Stimulated activated CD4-positive, alpha-beta T cell treated with anti-CD3 and anti-CD28 coated beads, TNF-alpha, amount 100 ng/mL, for 48 hours (primary cell): ENCODE data around the gene TMPRSS6.

ENCODE experiments used
- DNase-seq, 3 donors: peaks; one replicate each; pipeline ENCODE4 v3.0.0-alpha.2; 2020; ENCODE audit warnings: low read depth in 3 of 3

Gene TMPRSS6

GRCh38 chr22:37117092-37117491 is 7.6 kb upstream of the TMPRSS6 start:
- no peak for DNase-seq

- no peak for DNase-seq
These were observed 5.5 kb upstream of the TMPRSS6 start for GRCh38 chr22:37115032-37115431.

GRCh38 chr22:37113757-37114156 is 4.2 kb upstream of the TMPRSS6 start:
- DNase-seq: no peak

GRCh38 chr22:37112084-37112728 is 2.7 kb upstream of the TMPRSS6 start:
- no peak for DNase-seq

DNA sequence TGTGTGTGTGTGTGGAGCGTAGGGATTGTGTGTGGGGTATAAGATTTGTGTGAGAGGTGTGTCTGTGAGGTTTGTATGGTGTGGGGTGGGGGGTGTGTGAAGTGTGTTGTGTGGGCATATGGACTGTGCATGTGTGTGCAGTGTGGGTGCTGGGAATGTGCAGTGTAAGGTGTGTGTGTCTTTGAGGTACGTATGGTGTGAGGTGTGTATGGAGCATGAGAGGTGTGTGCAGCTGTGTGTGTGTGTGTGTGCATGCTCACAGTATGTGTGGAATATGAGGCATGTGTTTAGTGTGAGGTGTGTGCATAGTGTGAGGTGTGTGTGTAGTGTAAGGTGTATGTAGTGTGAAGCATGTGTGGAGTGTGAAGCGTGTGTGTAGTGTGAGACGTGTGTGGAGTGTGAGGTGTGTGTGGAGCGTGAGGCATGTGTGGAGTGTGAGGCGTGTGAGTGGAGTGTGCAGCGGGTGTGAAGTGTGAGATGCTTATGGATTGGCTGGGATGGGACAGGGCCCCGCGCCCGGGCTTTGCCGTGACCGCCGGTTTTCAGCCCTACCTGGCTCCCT is 1.7 kb upstream of the TMPRSS6 start:
- no peak for DNase-seq

GRCh38 chr22:37107816-37108621 is 1.5 kb downstream of the TMPRSS6 start:
- no peak for DNase-seq

GRCh38 chr22:37105990-37106389 is 3.5 kb downstream of the TMPRSS6 start:
- no peak for DNase-seq

DNA sequence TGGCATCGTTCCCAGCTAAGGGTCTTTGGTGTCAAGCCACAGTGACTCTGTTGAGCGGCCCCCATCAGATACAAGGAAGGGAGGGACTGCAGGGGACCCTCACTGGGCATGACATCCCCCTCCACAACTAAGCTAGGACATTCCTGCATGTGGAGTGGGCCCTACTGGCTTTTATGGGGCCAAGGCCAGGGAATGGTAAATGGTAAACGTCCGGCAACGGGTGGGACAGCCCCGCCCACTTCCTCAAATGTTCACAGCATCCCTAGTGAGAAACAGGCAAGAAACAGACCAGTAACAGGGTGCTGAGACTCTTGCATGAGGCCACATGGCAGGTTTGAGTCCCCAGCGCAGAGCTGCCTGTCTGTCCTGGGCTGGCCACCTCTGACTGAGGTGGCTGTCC is 4.4 kb downstream of the TMPRSS6 start:
- no peak for DNase-seq

DNA sequence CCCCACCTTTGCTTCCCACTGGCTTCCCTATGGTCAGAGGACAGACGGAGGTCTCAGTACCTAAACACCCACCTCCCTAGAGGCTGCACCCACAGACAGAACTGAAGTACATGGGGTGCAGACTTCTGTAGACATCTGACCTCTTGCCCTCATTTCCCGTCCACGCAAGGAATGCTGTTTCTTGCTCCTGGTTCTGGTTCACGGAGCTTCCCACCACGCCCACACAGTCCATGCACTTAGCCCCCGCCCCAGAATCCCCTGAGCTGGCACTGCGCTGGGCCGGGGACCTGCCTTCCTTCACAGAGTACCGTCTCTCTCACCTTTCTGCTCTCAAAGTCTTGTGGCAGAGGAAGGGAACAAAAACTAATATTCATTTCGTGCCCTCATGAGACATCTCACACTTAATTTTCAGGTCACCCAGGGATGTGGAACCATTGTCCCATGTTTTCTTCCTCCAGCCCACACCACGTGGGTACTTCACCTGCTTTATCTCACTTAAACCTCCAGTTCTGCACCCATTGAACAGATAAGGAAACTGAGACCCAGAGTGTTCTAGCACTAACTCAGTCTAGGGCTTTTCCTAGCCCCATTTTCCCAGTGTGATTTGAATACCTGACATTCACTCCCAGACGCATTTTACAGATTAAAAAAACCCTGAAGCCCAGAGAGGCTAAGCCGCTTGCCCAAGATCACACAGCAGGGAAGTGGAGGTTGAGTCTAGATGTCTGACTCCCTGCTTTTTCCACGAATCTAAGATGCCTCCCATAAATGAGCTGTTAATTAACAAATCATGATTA is 5.7 kb downstream of the TMPRSS6 start:
- no peak for DNase-seq

DNA sequence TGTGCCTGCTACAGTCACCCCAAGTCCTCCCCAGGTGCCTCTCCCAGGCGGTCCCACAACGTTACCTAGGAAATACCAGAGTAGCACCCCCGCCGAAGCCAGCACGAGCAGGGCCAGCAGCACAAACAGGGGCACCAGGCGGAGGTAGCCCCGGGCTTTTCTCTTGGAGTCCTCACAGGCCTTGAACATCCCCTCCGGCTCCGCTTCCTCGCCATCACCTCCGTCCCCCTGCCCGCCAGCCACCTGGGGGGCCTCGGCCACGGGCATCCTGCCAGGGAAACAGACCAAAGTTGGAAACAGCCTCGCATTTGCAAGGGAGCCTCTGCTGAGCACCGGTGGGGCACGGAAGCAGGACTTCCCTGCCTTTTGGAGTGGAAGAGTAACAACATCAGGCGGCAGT is 6.4 kb downstream of the TMPRSS6 start:
- DNase-seq: no peak

GRCh38 chr22:37101311-37102066 is 8.0 kb downstream of the TMPRSS6 start:
- DNase-seq: no peak

DNA sequence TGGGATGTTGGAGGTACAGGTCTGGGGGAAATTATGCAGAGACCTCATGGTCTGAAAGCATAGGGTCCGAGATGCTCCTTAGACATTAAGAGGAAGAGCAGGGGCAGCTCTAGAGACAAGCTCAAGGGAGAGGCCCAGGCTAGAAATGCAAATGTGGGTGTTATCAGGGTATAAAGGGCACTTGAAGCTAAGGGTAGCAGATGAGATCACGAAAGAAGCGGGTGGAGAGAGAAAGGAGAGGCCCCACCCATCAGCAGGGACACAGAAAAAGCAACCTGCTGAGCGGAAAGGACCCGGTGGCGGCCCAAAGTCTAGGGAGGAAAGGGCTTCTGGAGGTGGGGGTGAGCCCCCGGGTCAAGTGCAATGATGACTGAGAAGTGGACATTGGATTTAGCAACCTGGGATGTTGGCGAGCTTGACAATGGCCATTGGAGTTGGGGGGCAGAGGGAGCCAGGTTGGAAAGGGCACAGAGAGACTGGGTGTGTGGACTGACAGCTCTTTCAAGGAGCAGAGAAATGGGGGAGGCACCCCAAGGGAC is 8.9 kb downstream of the TMPRSS6 start:
- DNase-seq: no peak

DNA sequence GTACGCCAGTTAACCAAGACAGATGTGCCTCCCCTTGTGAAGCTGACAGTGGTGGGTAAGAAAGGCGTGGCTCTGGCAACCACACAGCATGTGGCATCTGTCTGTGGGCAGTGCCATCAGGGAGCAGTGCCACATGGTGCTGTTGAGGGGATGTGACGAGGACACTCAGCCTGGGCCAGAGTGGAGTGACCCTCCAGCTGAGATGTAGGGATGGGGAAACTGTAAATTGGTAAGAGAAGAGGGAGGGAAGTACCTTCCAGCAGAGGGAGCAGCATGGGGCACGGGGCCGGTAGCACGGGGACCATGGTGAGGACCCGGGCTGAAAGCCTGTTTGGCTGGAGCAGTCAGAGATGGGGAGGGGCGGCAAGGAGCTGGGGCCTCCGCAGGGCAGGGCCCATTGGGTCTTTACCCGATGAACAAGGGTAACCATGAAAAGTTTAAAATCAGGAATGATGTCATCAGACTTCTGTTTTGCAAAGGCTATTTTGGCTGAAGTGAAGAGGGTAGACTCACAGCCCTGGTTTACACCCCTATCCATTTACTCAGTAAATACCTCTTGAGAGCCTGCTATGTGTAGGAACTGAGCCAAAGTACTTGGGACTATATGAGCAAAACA is 10.4 kb downstream of the TMPRSS6 start:
- no peak for DNase-seq

DNA sequence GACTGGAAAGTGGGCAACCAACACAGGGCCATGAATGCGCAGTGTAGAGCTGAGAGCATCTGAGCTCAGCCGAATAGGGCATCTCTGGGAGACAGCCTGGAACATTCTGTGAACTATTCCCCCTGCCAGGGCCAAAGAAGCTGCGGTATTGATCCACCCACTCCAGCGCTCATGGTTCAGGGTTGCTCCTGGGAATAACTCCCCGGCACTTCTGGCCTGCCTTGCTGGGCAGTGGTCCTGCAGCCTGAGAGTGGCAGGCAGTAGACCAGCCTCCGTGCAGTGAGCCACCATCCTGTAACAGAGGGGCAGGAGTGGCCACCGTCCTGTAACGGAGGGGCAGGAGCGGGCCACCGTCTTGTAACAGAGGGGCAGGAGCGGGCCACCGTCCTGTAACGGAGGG is 12.2 kb downstream of the TMPRSS6 start:
- DNase-seq: no peak

- peak; percentile 48 to 76 (median 69) for DNase-seq
These were observed 14.4 kb downstream of the TMPRSS6 start for GRCh38 chr22:37095113-37095512.

DNA sequence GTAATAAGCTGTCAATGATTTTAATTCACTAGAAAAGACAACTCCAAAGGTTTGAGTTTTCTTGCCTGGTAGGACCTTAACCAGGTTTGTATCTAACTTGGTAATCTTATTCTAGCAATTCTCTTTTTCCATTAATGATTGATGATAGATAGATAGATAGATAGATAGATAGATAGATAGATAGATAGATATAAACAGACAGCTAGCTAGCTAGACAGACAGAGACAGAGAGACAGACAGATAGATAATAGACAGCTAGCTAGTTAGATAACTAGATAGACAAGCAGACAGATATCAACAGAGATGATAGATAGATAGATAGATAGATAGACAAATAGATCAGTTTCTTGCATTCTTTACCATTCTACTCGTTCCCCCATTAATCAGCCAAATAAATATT is 15.3 kb downstream of the TMPRSS6 start:
- no peak for DNase-seq

- no peak for DNase-seq
These were observed 16.5 kb downstream of the TMPRSS6 start for GRCh38 chr22:37092997-37093396.

- no peak for DNase-seq
These were observed 17.5 kb downstream of the TMPRSS6 start for GRCh38 chr22:37091994-37092393.

DNA sequence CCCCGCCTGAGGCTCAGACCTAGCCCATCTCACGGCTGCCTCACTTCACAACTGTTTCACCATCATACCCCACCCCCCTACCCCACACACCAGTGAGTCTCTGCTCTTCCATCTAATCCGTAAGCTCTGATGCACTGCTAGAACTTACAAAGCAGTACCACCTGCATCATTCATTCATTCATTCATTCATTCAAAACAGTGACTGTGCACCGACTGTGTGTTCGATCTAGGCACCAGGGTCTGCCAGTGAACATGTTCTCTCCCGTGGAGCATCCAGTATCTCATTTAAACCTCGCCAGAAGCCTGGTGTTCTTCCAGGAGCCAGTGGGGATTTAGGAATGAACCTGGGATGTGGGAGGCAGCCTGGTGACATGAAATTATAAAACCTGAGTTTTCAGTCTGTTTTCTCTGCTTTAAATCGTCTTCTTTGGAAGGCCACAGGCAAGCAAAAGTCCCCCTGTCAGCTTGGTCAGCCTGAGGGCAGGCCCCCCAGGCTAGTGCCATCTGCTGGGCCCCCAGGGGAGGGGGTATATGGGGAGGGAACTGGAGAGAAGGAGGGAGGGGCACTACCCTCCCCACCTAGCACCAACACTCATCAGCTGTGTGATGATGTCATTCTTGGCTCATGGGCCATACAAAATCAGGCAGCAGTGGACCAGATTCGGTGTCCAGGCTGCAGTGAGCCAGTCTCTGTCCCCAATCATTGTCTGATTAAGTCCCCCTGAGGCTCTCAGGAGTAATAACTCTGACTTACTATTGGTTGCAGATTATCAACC is 18.4 kb downstream of the TMPRSS6 start:
- no peak for DNase-seq

DNA sequence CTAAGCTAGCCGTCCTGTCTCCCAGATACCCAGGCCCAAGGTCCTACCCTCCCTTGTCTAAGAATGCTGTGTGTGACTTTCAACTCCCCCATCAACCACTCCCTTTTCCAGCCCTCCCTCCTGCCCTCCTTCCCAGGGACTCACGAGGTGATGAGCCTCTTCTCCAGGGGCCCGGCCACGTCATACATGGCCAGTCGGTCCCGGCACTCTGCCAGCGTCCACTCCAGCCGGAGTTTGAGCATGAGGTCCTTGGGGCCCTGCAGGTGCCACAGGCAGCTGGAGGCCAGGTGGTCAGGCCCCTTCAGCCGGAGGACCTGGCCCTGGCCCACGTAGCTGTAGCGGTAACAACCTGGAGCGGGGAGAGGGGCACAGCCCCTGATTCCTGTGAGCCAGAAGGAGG is 20.1 kb downstream of the TMPRSS6 start:
- no peak for DNase-seq
